Measurements from ENCODE around the gene PMIS2. TPM values are rescaled to one million over a fixed set of nuclear protein-coding genes. Genes with fewer than 3 reads are reported as not detected.

The PMIS2 gene
- total and polyA plus RNA-seq, 5 donors from 2014 or later: not detected

Other genes starting within 250 kb of the PMIS2 start
- gene FFAR1, start 238.3 kb upstream of the PMIS2 start, total RNA-seq: not detected
- gene FFAR1, start 238.3 kb upstream of the PMIS2 start, polyA plus RNA-seq: not detected
- 1.7 TPM for gene FFAR3, start 227.7 kb upstream of the PMIS2 start, total RNA-seq
- under 1 TPM in 1 of 4 donors, not detected in 3; 0.39 TPM for gene FFAR3, start 227.7 kb upstream of the PMIS2 start, polyA plus RNA-seq
- not detected for gene GPR42, start 215.1 kb upstream of the PMIS2 start, total RNA-seq
- gene GPR42, start 215.1 kb upstream of the PMIS2 start, polyA plus RNA-seq: not detected
- not detected for gene FFAR2, start 137.9 kb upstream of the PMIS2 start, total RNA-seq
- gene FFAR2, start 137.9 kb upstream of the PMIS2 start, polyA plus RNA-seq: not detected
- not detected for gene KRTDAP, start 95.7 kb upstream of the PMIS2 start, total RNA-seq
- not detected for gene KRTDAP, start 95.7 kb upstream of the PMIS2 start, polyA plus RNA-seq
- not detected for gene DMKN, start 72.5 kb upstream of the PMIS2 start, total RNA-seq
- 1 to 10 TPM in 2 of 4 donors, under 1 TPM in 1, not detected in 1; 0.74 to 1.6 (median 1.0) TPM for gene DMKN, start 72.5 kb upstream of the PMIS2 start, polyA plus RNA-seq
- gene SBSN, start 57.9 kb upstream of the PMIS2 start, total RNA-seq: not detected
- not detected for gene SBSN, start 57.9 kb upstream of the PMIS2 start, polyA plus RNA-seq
- not detected for gene GAPDHS, start 52.7 kb upstream of the PMIS2 start, total RNA-seq
- gene GAPDHS, start 52.7 kb upstream of the PMIS2 start, polyA plus RNA-seq: not detected
- gene TMEM147, start 40.5 kb upstream of the PMIS2 start, total RNA-seq: 37.1 TPM
- 100 to 1,000 TPM; 155 to 179 (median 160) TPM for gene TMEM147, start 40.5 kb upstream of the PMIS2 start, polyA plus RNA-seq
- not detected for gene ATP4A, start 22.5 kb upstream of the PMIS2 start, total RNA-seq
- not detected for gene ATP4A, start 22.5 kb upstream of the PMIS2 start, polyA plus RNA-seq
- 25.9 TPM for gene HAUS5, start 26.6 kb downstream of the PMIS2 start, total RNA-seq
- gene HAUS5, start 26.6 kb downstream of the PMIS2 start, polyA plus RNA-seq: 1 to 10 TPM; 5.1 to 8.1 (median 6.6) TPM
- gene RBM42, start 42.9 kb downstream of the PMIS2 start, total RNA-seq: 52.3 TPM
- gene RBM42, start 42.9 kb downstream of the PMIS2 start, polyA plus RNA-seq: 10 to 100 TPM; 54.4 to 69.0 (median 59.2) TPM
- gene ETV2, start 55.6 kb downstream of the PMIS2 start, total RNA-seq: not detected
- gene ETV2, start 55.6 kb downstream of the PMIS2 start, polyA plus RNA-seq: under 1 TPM in 3 of 4 donors, not detected in 1; 0.44 to 0.67 (median 0.46) TPM
- gene COX6B1, start 62.1 kb downstream of the PMIS2 start, total RNA-seq: 249 TPM
- gene COX6B1, start 62.1 kb downstream of the PMIS2 start, polyA plus RNA-seq: 100 to 1,000 TPM; 854 to 919 (median 912) TPM
- not detected for gene UPK1A, start 80.3 kb downstream of the PMIS2 start, total RNA-seq
- not detected for gene UPK1A, start 80.3 kb downstream of the PMIS2 start, polyA plus RNA-seq
- 42.0 TPM for gene ZBTB32, start 118.4 kb downstream of the PMIS2 start, total RNA-seq
- gene ZBTB32, start 118.4 kb downstream of the PMIS2 start, polyA plus RNA-seq: 1 to 10 TPM; 3.1 to 5.3 (median 4.6) TPM
- 73.0 TPM for gene KMT2B, start 131.8 kb downstream of the PMIS2 start, total RNA-seq
- gene KMT2B, start 131.8 kb downstream of the PMIS2 start, polyA plus RNA-seq: 1 to 10 TPM in 1 of 4 donors, under 1 TPM in 3; 0.45 to 1.1 (median 0.68) TPM
- 80.5 TPM for gene IGFLR1, start 156.3 kb downstream of the PMIS2 start, total RNA-seq
- 100 to 1,000 TPM; 109 to 151 (median 125) TPM for gene IGFLR1, start 156.3 kb downstream of the PMIS2 start, polyA plus RNA-seq
- gene U2AF1L4, start 159.2 kb downstream of the PMIS2 start, total RNA-seq: 70.8 TPM
- 10 to 100 TPM; 48.4 to 66.5 (median 58.5) TPM for gene U2AF1L4, start 159.2 kb downstream of the PMIS2 start, polyA plus RNA-seq
- 21.1 TPM for gene PSENEN, start 159.5 kb downstream of the PMIS2 start, total RNA-seq
- gene PSENEN, start 159.5 kb downstream of the PMIS2 start, polyA plus RNA-seq: 10 to 100 TPM; 66.1 to 99.6 (median 72.9) TPM
- 11.7 TPM for gene LIN37, start 162.4 kb downstream of the PMIS2 start, total RNA-seq
- 10 to 100 TPM in 3 of 4 donors, 1 to 10 TPM in 1; 9.9 to 16.5 (median 11.8) TPM for gene LIN37, start 162.4 kb downstream of the PMIS2 start, polyA plus RNA-seq
- gene HSPB6, start 170.9 kb downstream of the PMIS2 start, total RNA-seq: not detected
- not detected for gene HSPB6, start 170.9 kb downstream of the PMIS2 start, polyA plus RNA-seq
- gene PROSER3, start 172.0 kb downstream of the PMIS2 start, total RNA-seq: 39.5 TPM
- gene PROSER3, start 172.0 kb downstream of the PMIS2 start, polyA plus RNA-seq: 1 to 10 TPM; 4.3 to 6.4 (median 5.0) TPM
- 46.7 TPM for gene ARHGAP33, start 189.4 kb downstream of the PMIS2 start, total RNA-seq
- under 1 TPM in 1 of 4 donors, not detected in 3; 0.40 TPM for gene ARHGAP33, start 189.4 kb downstream of the PMIS2 start, polyA plus RNA-seq
- gene PRODH2, start 226.7 kb downstream of the PMIS2 start, total RNA-seq: not detected
- gene PRODH2, start 226.7 kb downstream of the PMIS2 start, polyA plus RNA-seq: not detected